Measurements from ENCODE around the gene MATR3.
"Not testable (repeated sequence)": the region's sequence is repeated elsewhere in the genome, so short reads cannot be mapped to it uniquely, and the experiment has no call there.

The MATR3 gene

DNA sequence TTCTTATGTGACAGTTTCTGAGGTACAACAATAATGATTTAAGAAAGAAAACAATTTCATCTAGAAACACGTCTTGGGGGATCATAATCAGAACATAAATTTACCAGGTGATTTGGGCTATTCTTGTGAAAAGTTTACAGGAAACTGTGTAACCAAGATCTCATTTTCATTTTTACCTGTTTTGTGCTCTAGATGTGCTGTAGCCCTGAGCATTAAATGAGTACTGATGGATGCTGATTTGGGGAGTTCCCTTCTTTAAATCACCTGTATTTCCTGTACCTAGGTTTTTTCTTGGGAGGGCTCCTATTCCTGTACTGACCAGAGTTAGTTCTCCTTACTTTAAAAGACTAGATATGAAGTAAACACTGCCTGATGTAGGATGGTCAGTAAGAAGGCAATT lies 12.7 kb downstream of the MATR3 start:
- TF ChIP-seq, protein P1, sequence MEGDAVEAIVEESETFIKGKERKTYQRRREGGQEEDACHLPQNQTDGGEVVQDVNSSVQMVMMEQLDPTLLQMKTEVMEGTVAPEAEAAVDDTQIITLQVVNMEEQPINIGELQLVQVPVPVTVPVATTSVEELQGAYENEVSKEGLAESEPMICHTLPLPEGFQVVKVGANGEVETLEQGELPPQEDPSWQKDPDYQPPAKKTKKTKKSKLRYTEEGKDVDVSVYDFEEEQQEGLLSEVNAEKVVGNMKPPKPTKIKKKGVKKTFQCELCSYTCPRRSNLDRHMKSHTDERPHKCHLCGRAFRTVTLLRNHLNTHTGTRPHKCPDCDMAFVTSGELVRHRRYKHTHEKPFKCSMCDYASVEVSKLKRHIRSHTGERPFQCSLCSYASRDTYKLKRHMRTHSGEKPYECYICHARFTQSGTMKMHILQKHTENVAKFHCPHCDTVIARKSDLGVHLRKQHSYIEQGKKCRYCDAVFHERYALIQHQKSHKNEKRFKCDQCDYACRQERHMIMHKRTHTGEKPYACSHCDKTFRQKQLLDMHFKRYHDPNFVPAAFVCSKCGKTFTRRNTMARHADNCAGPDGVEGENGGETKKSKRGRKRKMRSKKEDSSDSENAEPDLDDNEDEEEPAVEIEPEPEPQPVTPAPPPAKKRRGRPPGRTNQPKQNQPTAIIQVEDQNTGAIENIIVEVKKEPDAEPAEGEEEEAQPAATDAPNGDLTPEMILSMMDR (IDR thresholded peaks at IDR 0.05; ENCODE audit: low read length, missing control alignments) = no peak
- H3K4me3 ChIP-seq (replicated peaks; ENCODE audit: low read depth, low read length) = no peak overlapping the region
- no peak for DNase-seq (ENCODE audit: low read depth)

DNA sequence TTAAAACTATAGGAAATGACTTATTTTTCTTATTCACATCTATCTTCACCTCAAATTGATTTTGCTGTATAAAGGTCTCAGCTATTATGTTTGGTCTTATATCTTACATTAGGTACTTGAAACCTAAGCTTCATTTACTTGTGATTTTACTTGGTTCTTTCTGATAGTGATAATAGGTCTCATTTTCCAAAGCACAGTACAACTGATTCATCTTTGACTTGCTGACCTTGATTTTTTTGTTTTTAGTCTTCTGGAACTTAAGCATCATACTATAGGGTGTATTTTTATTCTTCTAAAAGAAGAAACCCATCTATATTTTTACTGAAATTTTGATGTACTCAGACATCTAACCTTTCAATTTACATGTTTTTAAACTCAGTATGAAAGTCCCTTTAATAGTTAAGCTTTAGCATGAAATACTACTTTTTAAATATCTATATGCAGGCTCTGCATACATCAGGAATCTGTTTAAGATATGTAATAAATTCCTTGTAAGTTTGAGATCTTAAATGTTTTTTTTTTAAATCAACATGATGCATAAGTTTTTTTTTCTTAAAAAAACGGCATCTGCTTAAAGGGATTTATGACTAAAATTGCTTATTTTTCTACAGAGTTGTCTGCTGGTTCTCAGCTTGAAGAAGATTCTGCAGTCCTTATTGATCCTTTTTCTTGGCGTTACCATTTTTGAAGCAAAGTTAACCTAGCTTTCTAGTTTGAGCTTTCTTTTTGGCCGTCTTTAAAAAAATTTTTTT lies 13.3 kb downstream of the MATR3 start:
- no peak for DNase-seq (ENCODE audit: low read depth)
- no peak overlapping the region for H3K4me3 ChIP-seq (replicated peaks; ENCODE audit: low read depth, low read length)
- TF ChIP-seq, protein P1 (IDR thresholded peaks at IDR 0.05; ENCODE audit: low read length, missing control alignments) = no peak

DNA sequence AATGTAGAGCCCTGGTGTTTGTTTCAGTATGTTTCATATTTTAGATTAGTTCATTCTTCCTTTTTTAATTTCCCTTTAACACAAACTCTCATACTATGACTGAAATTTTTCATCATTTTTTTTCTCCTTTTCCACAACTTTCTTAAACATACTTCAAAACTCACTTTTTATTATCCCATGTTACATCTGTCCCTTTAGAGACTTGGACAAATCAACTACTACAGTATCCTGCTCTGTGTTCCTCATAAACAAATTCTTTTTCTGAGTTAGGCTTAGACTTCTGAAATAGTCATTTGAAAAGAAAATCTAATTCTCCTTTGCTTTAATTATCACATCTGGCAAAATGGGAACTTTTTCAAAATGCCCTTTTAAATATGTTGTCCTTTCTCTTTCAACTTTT lies 15.3 kb downstream of the MATR3 start:
- no peak overlapping the region for H3K4me3 ChIP-seq (replicated peaks; ENCODE audit: low read depth, low read length)
- TF ChIP-seq, protein P1 (IDR thresholded peaks at IDR 0.05; ENCODE audit: low read length, missing control alignments) = no peak
- DNase-seq (ENCODE audit: low read depth) = no peak

DNA sequence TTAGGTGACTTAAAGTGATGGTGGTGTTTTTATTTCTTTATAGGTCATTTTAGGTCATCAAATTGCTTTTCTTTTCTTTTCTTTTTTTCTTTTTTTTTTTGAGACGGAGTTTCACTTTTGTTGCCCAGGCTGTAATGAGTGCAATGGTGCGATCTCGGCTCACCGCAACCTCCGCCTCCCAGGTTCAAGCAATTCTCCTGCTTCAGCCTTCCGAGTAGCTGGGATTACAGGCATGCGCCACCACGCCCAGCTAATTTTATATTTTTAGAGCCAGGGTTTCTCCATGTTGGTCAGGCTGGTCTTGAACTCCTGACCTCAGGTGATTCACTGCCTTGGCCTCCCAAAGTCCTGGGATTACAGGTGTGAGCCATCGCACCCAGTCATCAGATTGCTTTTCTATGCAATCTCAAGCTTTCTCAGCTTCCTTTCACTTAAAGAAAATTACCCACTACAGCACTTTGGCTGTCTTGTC lies 17.2 kb downstream of the MATR3 start:
- H3K4me3 ChIP-seq (replicated peaks; ENCODE audit: low read depth, low read length); DNase-seq (ENCODE audit: low read depth): not testable (repeated sequence)

GRCh38 chr5:139312075-139312474 lies 18.5 kb downstream of the MATR3 start:
- H3K4me3 ChIP-seq (replicated peaks; ENCODE audit: low read depth, low read length) = no peak overlapping the region
- TF ChIP-seq, protein P1 (IDR thresholded peaks at IDR 0.05; ENCODE audit: low read length, missing control alignments) = no peak
- DNase-seq (ENCODE audit: low read depth) = no peak

GRCh38 chr5:139314276-139314675 lies 20.7 kb downstream of the MATR3 start:
- no peak overlapping the region for H3K4me3 ChIP-seq (replicated peaks; ENCODE audit: low read depth, low read length)
- TF ChIP-seq, protein P1 (IDR thresholded peaks at IDR 0.05; ENCODE audit: low read length, missing control alignments) = no peak
- no peak for DNase-seq (ENCODE audit: low read depth)

DNA sequence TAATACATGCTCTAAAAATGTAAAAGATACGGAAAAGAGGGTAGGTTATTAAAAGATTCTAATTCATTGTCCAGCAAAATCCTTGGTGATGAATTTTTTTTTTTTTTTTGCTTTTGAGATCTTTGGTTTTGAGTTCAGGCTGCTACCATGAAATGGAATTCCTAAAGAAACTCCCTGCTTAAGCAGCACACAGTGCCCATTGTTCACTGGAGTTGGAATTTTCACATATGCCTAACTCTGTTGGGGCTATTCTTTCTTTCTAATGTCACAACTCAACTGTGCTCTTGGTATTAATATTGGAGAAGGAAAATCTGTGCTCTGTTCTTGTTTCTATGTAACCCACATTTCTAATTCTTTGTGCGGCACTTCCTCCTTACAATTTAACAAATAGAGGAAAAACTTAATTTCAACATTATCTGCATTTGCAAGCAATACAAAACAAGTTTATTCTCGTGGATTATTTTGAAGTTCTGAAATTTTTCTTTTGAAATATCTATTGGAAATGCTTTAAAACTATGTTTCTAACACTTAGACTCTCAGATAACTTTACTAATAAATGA lies 21.6 kb downstream of the MATR3 start:
- TF ChIP-seq, protein P1 (IDR thresholded peaks at IDR 0.05; ENCODE audit: low read length, missing control alignments) = no peak
- no peak overlapping the region for H3K4me3 ChIP-seq (replicated peaks; ENCODE audit: low read depth, low read length)
- no peak for DNase-seq (ENCODE audit: low read depth)

All from fibroblast of pulmonary artery (primary cell).